NCI-H1105 (cell line): ENCODE measurements around the gene ACADM.
"Not testable (repeated sequence)": the region's sequence is repeated elsewhere in the genome, so short reads cannot be mapped to it uniquely, and the experiment has no call there.

Source experiments
- DNase-seq: peaks from one replicate; lab custom pipeline; 2025; lab: John Stamatoyannopoulos, UW

Gene ACADM

GRCh38 chr1:75736016-75736415 is 11.5 kb downstream of the ACADM start:
- DNase-seq, result no peak

GRCh38 chr1:75742047-75742625 is 17.6 kb downstream of the ACADM start:
- no peak for DNase-seq

GRCh38 chr1:75745276-75745675 is 20.8 kb downstream of the ACADM start:
- DNase-seq, result no peak

- DNase-seq, result not testable (repeated sequence)
These were observed 32.7 kb downstream of the ACADM start for GRCh38 chr1:75757210-75757609.

GRCh38 chr1:75758543-75758942 is 34.0 kb downstream of the ACADM start:
- DNase-seq, result not testable (repeated sequence)

- no peak for DNase-seq
These were observed 39.6 kb downstream of the ACADM start for GRCh38 chr1:75764057-75764655.

- DNase-seq, result no peak
These were observed 41.3 kb downstream of the ACADM start for GRCh38 chr1:75765697-75766355.

GRCh38 chr1:75768016-75768415 is 43.5 kb downstream of the ACADM start:
- DNase-seq, result no peak

- DNase-seq, result no peak
These were observed 46.3 kb downstream of the ACADM start for GRCh38 chr1:75770761-75771160.

- DNase-seq, result no peak
These were observed 47.5 kb downstream of the ACADM start for GRCh38 chr1:75771978-75772377.

GRCh38 chr1:75777812-75778211 is 53.3 kb downstream of the ACADM start:
- DNase-seq, result not testable (repeated sequence)

- DNase-seq, result not testable (repeated sequence)
These were observed 54.2 kb downstream of the ACADM start for GRCh38 chr1:75778694-75779093.

GRCh38 chr1:75780183-75780582 is 55.7 kb downstream of the ACADM start:
- not testable (repeated sequence) for DNase-seq

GRCh38 chr1:75783920-75784319 is 59.4 kb downstream of the ACADM start:
- not testable (repeated sequence) for DNase-seq

GRCh38 chr1:75785320-75785982 is 60.9 kb downstream of the ACADM start:
- no peak for DNase-seq

- peak; percentile 93 for DNase-seq
These were observed 61.7 kb downstream of the ACADM start, which contains the start of gene RABGGTB for GRCh38 chr1:75785983-75786853. Gene RABGGTB (plus strand): TSS chr1:75786256. CDS start chr1:75786272, 16 bp downstream.

- DNase-seq, result no peak
These were observed 62.5 kb downstream of the ACADM start for GRCh38 chr1:75786901-75787493.

GRCh38 chr1:75787524-75787923 is 63.0 kb downstream of the ACADM start:
- DNase-seq, result no peak

- DNase-seq, result no peak
These were observed 65.5 kb downstream of the ACADM start for GRCh38 chr1:75789988-75790387.

- no peak for DNase-seq
These were observed 66.5 kb downstream of the ACADM start for GRCh38 chr1:75791022-75791421.

GRCh38 chr1:75792091-75792490 is 67.6 kb downstream of the ACADM start:
- DNase-seq, result no peak
